HG03565 (cell line): ENCODE data around the gene DENND1A.

Source experiments
- ATAC-seq: cut with Tn5 transposase; IDR thresholded peaks from one replicate; pipeline ENCODE4 v1.9.1; 2021; ENCODE audit warnings: mild to moderate bottlenecking, moderate library complexity; ENCODE audit not compliant: unreplicated experiment

Gene DENND1A

DNA sequence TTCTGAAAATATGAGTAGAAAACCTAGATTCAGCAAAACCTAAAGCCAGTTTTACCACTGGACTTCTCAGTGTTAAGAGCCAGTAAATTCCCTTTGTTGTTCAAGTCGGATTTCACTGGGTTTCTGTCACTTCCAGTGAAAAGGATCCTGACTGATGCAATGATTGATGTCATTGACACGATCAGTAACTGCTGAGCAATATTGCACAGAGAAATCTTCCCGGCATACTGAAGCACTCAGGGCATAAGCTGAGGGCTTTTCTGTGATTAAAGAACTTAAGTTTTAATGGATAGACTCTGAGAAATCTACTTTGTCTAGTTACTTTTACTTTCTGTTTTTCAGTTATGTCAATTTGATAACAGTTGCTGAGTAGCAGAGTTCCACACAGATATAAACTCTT is 61.9 kb downstream of the DENND1A start:
- no peak for ATAC-seq

DNA sequence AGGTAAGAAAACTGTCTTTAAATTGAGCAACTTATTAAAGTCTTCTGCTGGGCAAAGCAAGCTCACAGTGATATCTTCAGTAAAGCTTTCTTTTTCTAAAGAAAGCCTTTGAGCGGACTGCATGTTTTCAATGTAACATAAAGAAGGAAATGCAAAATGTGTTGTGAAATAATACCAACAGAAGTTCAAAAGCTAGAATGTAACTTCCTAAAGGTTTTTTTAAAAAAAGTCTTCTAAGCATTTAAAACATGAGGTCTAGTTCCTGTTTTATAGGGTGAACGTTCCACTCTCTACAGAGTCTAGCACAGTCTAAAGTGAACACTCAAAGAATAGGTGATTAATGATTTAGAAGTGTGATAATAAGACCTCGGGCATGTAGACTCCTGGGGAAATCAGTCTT is 62.9 kb downstream of the DENND1A start:
- no peak for ATAC-seq

DNA sequence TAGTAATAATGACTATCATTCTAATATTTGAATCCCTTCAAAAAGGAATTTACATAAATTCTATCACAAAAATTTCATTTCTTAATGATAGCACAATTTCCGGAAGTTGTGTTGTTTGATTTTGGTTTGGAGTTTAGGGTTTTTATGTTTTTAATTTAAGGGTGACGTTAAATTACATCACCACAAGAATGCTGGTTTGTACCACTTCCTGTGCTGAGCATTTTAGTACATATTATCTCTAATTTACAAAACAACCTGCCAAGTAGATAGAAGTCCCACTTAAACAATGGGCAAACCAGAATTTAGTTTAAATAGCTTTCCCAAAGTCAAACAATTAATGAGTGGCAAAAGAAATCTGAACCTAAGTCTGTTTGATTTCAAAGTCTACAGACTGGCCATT is 63.4 kb downstream of the DENND1A start:
- no peak for ATAC-seq

DNA sequence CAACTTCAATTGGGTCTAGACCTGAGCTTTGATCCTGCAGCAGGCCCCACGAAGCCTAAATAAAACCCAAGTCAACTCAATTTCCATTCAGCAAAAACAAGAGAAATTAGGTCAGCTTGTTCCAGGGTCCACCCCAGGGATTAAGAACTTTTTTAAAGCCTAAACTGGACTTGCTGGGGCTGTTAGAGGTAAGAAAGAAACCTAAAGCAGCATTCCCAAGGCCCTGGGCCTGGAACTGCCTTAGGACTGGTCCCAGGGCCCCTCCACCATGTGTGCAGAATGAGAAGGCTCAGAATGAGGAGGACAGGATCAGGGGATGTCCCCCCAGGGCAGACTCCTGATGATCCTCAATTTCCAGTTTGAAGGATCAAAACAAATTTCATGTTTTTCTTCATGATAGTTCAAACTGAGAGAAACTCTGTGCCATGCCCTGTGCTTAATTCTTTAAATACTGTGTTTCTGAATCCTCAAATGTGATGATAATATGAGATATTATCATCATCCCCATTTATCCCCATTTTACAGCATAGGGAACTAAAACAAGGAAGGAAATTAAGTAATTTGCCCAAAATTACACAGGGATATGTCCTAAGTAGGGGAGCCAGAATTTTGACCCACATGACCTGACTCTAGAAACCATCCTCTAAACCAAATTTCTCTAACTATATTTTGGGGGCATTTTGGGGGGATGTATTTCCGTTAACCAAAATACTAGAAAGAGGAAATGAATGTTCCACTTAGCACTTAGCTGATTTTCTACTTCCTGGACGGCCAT is 64.5 kb downstream of the DENND1A start:
- ATAC-seq = no peak

DNA sequence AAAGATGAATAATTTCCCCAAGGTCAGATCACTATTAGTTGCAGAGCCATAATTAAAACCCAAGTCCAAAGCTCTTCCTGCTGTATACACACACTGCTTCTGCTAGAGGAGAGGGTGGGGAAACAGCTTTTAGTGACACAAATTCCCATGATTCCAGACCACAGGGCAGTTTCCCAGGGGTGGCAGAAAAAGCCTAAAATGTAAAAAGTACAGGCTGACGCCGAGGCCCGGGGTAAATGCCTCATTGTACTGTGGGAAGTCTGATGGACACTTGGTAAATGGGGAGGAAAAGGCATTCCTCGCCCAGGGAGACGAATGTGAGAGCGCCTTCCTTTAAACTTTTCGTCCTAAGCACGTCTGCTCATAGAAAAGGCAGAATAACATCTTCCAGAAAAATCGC is 65.7 kb downstream of the DENND1A start:
- no peak for ATAC-seq

DNA sequence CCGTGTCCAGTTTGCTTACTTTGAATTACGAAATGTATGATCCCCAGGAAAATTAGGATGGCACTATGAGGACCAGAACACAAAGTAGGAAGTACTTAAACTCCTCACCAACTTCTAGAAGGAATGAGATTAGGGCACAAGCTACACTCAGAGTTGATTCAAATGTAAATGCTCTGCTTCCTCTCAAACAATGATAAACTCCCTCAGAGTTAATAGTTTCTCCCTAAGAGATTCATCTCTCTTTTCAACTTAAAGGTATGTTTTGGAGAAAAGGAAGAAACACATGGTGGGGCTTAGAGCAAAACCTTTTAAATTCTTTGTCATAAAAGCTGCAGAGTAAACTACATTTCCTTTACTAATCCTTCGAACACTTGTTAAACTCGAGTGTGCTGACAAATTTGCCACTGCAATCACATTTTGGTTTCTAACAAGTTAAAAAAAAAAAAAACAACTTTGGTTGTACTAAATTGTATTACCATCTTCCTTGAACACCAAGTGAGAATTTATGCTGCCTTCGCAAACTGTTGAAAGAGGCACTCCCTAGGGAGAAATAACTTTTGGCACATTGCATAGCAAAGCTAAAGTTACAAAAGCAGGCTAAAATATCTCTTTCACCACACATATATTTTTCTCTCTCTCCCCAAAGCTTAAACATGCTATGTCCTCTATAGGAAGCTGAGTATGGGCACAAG is 66.6 kb downstream of the DENND1A start:
- no peak for ATAC-seq

DNA sequence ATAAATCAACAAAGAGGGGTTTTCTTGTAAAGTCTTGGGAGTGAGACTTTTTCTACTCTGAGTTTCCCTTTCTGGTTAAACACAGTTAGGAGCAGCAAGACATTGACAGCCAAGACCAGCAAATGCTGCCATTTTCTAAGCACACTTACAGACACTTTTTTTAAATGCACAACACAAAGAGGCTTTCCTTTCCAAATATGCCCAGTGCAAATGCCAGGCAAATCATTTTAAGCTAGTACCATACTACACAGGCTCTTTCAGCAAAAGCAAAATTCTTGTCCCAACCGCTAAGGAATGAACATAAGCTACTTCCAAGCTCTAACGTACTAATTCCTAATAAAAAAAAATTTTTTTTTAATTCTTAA is 68.2 kb downstream of the DENND1A start:
- ATAC-seq = no peak

DNA sequence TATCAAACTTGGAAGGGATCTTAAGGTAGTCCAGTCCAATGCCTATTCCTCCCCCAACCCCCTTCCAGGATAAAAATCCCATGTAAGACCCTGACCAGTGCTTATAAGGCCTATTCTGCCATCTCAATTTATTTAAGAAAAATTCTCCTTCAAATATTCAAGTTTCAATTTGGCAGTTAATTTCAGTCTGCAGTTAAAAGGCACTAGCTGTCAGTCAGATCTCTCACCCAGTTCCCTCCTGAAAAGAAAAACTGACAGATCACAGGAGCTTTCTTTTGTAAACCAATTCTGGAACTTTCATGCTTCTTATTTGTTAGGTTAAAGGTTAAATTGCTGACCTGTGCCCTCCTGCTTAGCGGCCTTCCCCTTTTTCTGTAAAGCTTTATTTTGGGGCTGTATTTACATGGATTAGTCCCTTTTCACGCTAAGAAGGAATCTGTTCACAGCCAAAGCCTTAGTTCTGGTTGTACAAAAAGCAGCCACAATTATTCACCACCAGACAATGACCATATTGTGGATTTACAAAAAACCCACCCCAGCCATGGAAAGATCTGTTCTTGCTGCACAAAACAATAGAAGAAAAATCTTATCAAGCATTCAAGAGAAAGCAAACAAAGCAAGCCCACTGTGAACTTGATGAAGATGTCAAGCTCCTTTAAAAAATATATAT is 68.7 kb downstream of the DENND1A start:
- ATAC-seq = no peak

DNA sequence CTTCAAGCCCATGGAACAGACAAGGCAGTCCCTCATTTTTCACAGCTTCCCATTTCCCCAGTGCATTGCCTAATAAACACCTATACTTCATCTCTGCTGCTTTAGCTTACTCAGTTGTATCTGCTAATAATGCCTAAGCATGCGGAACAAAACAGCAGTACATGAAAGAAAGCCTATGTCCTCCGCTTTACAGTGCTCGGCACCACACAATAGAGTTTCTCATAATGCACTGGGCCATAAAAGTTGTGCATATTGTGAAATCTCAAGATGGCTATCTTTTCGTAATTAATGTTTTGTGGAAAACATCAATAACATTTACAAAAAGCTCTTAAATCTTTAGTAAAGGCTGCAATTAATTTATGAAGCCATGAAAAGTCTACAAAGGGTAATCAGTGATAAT is 69.3 kb downstream of the DENND1A start:
- ATAC-seq = no peak

DNA sequence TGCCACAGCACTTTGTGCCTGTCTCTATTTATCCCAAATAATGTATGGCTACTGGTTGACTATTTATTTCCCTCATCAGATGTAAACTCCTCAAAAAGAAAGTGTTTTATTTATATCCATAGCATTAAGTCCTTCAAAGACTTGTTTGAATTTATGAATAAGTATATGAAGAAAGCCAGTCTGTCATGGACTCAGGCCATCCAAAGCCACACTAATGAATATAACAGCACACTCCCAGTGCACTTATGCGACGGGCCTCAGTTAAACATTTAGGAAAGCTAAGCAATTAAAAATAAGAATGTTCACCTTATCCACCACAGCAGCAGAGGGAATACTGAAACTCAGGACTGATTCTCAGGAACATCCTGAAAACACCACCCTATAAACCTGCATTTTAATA is 77.5 kb downstream of the DENND1A start:
- no peak for ATAC-seq

DNA sequence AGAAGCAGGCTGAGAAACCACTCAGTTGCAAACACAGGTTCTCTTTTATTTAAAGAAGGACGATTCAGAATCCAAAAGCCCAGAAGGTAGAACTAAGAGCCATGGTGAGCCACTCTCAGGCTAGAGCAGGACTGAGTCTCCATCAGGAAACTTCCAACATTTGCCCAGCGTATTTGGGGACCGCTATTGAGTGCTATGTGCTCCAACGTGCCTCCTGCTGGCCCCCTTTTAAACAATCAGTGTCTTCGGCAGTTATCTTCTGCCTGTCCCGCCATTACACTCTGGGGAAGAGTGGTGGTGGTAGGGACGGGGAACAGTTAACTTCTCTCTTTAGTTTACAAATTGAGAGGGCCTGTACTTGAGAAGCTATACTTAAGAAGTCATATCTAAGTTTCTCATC is 78.1 kb downstream of the DENND1A start:
- ATAC-seq = no peak

DNA sequence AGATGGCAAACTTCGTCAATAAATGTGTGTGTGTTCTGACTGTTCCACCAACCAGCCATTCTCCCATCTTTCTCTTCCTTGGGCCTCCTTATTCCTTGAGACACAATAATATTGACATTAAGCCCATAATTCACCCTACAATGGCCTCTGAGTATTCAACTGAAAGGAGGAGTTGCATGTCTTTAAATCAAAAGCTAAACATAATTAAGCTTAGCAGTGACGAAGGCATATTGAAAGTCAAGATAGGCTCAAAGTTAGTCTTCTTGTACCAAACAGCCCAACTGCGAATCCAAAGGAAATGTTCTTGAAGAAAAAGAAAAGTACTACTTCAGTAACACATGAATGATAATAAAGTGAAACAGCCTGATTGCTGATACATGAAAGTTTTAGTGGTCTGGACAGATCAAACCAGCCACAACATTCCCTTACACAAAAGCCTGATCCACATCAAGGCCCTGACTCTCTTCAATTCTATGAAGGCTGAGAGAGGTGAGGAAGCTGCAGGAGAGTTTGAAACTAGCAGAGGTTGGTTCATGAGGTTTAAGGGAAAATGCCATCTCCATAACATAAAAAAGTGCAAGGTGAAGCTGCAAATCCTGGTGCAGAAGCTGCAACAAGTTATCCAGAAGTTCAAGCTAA is 81.4 kb downstream of the DENND1A start:
- no peak for ATAC-seq

DNA sequence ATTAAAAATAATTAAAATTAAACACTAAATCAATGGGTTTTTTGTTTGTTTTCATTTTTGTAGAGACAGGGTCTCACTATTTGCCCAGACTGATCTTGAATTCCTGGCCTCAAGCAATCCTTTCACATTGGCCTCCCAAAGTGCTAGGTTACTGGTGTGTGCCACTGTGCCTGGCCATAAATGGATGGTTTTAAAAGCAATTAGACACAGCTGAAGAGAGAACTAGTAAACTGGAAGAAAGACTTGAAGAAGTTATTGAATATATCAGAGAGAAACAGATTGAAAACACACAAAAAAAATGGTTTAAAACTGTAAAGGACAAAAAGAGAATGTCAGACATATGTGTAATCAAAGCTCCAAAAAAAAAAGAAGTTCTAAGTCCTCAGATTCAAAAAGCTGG is 83.0 kb downstream of the DENND1A start:
- ATAC-seq = no peak

DNA sequence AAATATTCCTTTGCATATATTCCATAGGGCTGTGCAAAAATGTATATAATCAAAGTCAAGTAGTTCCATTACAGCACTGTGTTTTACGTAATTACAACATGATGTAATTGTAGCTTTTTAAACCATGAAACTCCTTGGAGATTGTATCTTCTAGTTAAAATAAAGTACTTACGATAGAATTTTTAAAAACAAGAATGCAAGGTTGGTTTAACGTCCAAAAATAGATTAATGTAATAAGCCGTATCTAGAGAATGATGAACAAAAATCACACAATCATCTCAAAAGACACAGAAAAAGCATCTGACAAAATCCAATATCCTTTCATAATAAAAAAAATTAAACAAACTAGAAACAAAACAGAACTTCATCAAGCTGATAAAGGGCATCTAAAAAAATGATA is 86.2 kb downstream of the DENND1A start:
- no peak for ATAC-seq

DNA sequence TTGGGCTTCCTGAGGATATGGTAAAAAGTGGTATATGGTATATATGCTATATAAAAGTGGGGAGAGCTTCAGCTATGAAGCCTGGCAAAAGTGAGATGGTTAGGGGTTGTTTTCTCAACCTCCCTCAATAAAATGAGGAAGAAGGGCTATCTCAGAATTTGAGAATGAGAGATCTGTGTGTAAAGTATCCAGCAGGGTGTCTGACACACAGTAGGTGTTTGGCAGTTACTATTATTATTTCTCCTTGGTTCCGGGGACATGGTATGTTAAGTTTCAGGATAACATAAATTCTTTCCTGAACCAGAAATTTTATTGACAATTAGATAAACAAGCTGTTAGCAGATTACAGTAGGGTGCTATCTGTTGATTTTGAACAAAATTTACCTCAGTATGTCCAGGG is 94.1 kb downstream of the DENND1A start:
- ATAC-seq = no peak

DNA sequence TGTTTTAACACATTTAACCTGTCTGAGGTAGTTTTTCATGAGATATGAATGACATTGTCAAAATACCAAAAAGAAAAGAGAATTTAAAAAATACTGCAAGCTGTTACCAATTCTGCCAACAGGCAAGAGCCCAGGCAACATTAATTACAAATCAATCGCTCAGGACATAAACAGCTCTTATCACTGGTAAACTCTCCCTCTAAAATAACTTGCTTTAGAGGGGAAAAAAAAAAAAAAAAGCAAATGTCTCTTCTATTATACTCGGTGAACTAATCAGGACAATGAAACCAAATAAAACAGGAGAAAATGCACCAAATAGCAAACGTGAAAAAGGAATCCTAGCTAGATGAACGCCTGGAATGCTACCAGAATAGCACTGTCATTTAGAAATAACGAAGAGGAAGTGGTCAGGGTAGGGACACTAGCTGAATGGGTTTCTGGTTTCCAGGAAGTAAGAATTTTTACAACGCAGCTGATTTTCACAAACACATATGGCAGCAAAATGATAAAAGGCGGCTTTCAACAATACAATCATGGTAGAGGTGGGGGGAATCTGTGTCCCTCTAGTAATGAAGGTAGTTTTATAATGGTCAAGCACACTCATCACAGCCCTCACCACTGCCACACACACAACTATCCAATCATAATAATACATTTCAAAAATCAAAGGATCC is 94.9 kb downstream of the DENND1A start:
- ATAC-seq = no peak

DNA sequence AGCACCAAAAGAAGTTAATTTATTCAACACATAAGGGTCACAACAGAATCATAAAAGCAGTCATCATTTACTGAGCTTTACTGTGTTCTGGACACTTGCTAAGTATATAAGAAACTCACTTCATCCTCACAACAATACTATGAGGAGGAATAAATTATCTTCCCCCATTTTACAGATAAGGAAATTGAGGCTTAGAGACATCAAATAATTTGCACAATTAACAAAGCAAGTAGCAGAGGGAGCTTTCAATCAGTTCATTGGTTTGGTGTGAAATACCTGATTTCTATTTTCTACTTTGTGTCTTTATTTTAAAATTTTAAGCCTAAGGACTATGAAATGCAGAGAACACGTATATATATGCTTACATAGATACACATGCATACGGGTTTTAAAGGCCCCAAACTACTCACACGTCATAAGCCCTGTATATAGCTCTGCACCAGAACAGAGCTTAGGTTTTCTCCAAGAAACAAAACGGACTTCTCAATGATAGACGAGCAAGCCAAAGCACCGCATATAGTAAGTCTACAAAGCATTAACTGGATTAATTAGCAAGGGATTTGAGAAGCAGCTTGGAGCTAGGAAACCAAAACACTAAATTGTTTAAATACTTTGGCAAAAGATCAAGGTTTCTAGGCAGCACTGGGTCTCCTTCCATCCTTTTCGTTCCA is 95.6 kb downstream of the DENND1A start:
- ATAC-seq = no peak

DNA sequence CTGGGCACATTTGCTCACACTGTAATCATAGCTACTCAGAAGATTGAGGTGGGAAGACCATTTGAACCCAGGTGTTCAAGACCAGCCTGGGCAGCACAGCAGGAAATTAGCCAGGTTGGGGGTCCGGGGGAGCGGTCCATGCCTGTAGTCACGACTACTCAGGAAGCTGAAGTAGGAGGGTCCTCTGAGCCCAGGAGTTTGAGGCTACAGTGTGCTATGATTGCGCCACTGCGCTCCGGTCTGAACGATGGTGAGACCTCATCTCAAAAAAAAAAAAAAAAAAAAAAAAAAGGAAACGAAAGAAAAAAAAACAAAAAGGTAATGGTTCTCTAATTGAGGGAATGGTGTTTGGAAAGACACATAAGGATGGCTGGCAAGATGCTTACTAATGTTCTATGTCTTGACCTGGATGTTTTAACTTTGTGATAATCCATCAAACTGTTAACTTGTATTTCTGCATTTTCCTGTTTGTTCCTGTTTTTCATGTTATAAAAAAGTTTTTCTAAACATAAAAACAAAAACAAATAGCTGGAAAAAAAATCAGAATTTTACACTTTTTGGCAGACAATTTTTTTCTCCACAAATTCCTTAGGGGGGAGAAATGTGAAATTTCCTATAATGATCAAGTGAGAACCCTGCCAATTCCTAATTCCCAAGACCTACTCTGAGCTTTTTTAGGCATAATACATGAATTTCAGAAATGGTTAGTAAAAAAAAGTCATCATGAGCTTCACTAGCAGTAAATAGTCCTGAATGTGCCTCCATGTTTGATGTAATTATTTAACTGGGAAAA is 96.9 kb downstream of the DENND1A start:
- no peak for ATAC-seq

DNA sequence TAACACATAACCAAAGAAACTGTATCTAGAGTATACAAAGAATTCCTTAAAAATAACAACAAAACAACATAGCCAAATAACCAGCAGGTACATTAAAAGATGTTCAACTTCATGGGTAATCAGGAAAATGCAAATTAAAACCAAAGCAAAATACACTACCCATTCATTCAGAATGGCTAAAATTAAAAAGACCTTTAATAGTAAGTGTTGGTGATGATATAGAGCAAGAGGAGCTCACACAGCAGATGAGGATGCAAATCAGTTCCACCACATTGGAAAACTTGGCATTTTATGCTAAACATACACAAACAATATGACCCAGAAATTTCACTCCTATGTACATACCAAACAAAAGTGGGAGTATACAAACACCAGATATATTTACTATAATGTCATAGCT is 97.8 kb downstream of the DENND1A start:
- no peak for ATAC-seq

DNA sequence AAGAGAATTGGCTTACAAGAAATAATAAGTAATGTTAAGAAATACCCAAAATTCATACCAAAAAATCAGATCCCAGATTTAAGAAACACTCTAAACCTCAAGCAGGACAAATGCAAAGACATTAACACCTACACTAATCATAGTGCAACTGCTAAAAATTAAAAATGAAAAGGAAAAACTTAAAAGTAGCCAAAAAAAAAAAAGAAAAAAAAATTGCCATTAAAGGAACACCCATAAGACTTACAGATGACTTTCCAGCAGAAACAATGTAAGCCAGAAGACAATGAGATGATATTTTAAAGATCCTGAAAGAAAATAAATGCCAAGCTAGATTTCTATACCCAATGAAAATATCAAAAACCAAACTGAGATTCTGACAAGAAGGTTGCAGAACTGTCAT is 101.5 kb downstream of the DENND1A start:
- no peak for ATAC-seq
